NCI-H748 (cell line): ENCODE measurements around the gene NDUFB10.

Source experiments
- DNase-seq: peaks from one replicate; lab custom pipeline; 2025; ENCODE audit not compliant: unreplicated experiment; lab: John Stamatoyannopoulos, UW

The NDUFB10 gene

DNA sequence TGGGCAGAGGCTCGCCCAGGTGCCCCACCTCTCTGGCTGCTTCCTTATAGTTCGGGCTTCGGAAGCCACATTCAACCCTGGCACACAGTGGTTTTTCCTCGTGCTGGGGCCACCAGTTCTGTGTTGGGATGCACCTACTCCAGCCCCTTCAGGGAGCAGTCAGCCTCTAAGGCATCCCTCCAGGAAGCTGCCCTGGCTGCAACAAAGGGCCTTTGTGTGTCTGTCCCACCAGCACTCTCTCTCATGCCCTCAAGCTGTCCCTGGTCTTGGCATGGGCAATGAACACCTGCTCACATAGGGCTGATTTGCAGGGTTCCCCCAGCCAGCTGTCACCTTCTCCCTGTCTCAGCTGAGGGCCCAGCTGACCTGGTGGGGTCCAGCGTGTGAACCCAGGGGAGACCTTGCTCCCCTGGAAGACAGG is 22.7 kb downstream of the NDUFB10 start:
- no peak for DNase-seq

DNA sequence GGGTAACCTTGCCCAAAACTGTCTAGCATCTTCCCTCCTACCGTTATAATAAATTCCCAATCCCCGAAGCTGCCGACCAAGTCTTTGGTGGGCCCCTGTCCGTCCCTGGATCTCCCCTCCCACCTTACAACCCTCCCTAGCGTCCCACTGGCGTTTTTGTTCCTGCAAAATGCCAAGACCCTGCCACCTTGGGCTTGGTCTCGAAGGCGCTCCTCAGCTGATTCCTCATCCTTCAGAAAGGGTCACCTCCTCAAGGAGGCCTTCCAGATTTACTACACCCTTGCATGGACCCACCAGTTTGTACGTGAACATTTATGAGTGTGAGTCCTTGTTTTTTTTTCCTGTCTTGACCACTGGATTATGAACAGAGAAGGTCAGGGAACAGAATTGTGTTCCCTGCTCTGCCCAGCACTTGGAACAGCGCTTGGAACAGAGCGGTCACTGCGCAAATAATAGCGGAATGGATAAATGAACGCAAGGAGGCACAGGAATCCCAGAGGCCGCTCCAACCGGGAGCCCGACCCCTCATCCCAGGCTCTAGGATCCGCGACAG is 23.7 kb downstream of the NDUFB10 start:
- no peak for DNase-seq

- peak; percentile 95 for DNase-seq
These were observed 24.4 kb downstream of the NDUFB10 start, which contains the start of gene GFER for GRCh38 chr16:1983544-1984346. Gene GFER, plus strand, starts transcription at chr16:1984193. Its CDS starts 26 bp downstream, at chr16:1984219.

DNA sequence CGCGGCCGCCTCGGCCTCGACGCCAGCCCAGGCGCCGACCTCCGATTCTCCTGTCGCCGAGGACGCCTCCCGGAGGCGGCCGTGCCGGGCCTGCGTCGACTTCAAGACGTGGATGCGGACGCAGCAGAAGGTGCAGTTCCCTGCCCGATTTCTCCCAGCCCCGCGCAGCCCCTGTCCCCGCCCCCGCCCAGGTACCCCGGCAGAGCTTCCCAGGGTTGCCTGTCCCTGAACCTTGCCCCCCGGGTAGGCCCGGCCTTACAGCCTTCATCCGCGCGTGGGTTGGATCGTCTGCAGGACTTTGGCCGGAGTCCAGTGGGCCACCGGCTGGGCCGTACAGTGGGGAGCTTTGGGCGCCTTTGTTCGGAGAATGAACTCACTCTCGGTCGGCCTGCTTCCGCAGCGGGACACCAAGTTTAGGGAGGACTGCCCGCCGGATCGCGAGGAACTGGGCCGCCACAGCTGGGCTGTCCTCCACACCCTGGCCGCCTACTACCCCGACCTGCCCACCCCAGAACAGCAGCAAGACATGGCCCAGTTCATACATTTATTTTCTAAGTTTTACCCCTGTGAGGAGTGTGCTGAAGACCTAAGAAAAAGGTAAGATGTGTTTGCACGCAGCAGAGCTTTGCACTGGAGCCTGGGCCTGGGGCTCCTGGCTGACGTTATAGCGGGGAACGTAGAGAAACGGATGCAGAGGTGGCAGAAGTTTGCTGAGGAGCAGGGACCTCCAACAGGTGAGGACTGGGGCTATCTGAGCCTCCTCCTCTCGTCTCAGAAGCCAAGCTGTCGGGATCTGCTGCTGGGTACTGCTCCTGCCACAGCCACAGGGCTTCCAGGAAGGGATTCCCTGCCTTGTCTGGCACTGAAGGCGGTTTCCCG is 25.2 kb downstream of the NDUFB10 start:
- DNase-seq, result peak; percentile 56

- DNase-seq, result no peak
These were observed 26.3 kb downstream of the NDUFB10 start for GRCh38 chr16:1985466-1986150.

GRCh38 chr16:1987198-1987597 is 27.9 kb downstream of the NDUFB10 start:
- DNase-seq, result no peak

GRCh38 chr16:1989209-1990100 is 30.1 kb downstream of the NDUFB10 start, which contains the start of gene SYNGR3:
Gene SYNGR3, plus strand, starts transcription at chr16:1989970. Its CDS starts 133 bp downstream, at chr16:1990103.
- peak; percentile 65 for DNase-seq

- no peak for DNase-seq
These were observed 30.7 kb downstream of the NDUFB10 start for GRCh38 chr16:1990101-1990350.

- DNase-seq, result peak; percentile 57
These were observed 31.2 kb downstream of the NDUFB10 start for GRCh38 chr16:1990351-1991134.

DNA sequence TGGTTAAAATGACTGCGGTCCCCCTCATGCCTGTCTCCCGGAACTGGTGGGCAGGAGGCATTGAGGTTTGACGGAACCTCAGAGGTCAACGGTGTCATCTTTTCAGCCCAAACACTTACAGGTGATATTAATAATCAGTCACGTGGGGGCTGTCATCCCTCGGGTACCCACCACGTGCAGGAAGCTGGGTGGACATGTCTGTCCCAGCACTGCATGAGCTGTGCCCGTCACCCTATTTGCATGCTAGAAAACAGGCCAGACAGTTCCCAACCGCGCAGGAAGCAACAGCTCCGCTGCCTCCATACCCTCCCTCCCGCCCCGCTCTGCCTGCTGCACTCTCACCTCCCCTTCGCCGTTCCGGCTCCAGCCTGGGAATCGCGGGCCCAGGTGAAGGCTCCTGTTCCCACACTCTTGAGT is 31.8 kb downstream of the NDUFB10 start:
- no peak for DNase-seq

GRCh38 chr16:1991588-1991947 is 32.2 kb downstream of the NDUFB10 start:
- no peak for DNase-seq

DNA sequence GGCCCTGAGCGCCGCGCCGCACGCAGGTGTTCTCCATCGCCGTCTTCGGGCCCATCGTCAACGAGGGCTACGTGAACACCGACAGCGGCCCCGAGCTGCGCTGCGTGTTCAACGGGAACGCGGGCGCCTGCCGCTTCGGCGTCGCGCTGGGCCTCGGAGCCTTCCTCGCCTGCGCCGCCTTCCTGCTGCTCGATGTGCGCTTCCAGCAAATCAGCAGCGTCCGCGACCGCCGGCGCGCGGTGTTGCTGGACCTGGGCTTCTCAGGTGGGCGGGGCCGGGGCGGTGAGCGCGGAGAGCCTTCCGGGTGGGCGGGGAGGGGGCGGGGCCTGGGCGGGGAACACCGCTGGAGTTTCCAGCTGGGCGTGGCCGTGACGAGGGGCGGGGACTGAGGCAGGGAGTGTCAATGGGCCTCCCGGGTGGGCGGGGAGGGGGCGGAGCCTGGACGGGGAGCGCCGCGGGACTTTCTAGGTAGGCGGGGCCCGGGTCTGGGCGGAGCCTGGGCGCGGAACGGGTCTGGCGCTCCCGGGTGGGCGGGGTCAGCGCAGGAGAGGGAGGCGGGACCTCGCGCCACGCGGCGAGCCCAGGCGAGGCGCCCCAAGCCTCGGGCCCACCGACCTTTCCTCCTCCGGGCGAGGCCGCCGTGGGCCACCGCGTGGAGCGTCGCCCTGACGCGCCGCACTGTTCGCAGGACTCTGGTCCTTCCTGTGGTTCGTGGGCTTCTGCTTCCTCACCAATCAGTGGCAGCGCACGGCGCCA is 32.8 kb downstream of the NDUFB10 start:
- DNase-seq, result no peak

- no peak for DNase-seq
These were observed 33.5 kb downstream of the NDUFB10 start for GRCh38 chr16:1992704-1993317.

DNA sequence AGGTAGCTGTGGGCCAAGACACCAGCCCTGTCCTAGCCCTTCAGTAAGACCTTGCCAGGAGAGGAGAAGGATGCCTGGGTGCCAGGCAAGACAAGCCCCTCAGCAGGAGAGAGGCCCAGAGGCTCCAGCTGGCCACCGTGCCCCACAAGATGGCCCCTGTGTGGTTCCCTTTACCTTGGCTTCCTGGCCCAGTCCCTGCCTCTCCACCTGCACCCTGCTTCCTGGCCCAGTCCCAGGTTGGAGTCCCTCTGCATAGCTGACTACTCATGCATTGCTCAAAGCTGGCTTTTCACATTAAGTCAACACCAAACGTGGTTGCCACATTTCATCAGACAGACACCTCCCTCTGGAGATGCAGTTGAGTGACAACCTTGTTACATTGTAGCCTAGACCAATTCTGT is 34.4 kb downstream of the NDUFB10 start:
- DNase-seq, result no peak

DNA sequence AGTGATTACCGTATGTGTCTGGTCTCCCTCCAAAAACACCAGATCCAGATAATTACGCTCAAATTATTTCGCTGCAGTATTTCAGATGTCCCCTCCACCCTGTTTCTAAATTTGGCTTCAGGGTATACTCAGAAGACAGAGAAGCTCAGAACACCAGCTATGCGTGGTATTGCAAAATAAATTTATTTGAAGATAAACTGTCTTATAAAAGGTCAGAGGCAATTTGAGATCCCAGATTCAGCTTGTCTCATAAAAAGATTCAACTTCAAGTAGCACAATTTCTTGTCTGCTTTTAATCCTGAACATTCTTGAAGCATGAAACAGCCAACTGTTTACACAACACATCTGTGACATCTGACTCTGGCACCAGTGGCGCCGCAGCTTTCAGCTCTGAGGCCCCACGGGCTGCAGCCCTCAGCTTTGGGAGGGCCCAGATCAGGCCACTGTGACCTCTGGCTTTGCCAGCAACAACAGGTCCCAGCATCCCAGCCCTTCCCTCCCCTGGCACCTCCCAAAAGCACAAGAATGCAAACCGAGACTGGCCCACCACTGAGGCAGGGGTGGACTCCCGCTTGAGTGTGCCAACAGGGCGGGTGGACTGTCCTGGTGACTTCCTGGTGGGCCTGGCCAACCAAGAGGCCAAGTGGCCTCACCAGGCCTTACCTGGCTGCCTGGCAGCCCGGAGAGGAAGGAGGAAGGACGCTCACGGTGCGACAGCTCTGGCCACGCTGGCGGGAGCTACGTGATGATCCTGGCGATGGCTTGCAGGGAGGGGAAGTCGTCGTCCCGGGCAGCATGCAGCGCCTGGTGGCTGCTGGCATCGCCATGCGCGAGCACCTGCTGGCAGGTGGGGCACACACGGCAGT is 38.4 kb downstream of the NDUFB10 start:
- DNase-seq, result no peak

DNA sequence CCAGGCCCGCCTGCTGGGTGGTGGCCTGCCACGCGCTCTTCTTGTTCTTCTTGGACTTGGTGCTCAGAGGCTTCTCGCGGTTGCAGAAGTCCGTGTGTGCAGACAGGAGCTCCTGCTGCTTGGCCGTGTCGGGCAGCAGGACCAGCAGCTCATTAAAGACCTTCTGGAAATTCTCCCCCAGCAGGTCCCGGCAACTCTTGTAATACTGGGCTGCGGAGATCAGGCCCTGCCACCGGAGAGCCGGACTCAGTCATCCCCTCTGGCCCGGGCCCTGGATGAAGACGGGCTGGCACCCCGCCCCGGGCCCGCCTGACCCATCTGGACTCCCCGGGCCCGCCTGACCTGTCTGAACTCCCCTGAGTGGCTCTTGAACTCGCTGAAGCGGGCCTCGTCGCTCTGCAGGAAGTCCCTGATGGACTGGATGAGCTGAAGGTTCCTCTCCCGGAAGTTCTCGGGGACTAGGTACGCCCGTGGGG is 39.1 kb downstream of the NDUFB10 start:
- DNase-seq, result no peak
